Right ventricle myocardium inferior (tissue), 1 donor: ENCODE measurements around the gene JAG2. TPM values are rescaled to one million over a fixed set of nuclear protein-coding genes. Genes with fewer than 3 reads are reported as not detected.

Source experiments
- ATAC-seq: fragments of 200-7000 bp; cut with Tn5 transposase; one replicate; pipeline ENCODE4 v1.9.1; 2020; ENCODE audit warnings: mild to moderate bottlenecking, moderate library complexity
- DNase-seq: peaks from one replicate; pipeline ENCODE4 v3.0.0; 2021; ENCODE audit errors: missing footprints
- intact Hi-C: fragments of 100-400 bp; cut with DNase I; formaldehyde crosslinking; loops from one replicate; pipeline ENCODE4 v1.11.0; 2022
- total RNA-seq: library from RNA; stranded (reverse); fragmentation: NEBNext Ultra II Directional; extraction: Animal tissue kit (Norgen Biotek cat#: 25700); gene quantifications from one replicate; pipeline ENCODE4 v1.2.1, GENCODE V29; 2021
- donor health status: DM: no; HTN: yes; CAD: no; lungs with severe emphysema.

JAG2 gene
- total RNA-seq, 1 donor from 2014 or later = 34.6 TPM

DNA sequence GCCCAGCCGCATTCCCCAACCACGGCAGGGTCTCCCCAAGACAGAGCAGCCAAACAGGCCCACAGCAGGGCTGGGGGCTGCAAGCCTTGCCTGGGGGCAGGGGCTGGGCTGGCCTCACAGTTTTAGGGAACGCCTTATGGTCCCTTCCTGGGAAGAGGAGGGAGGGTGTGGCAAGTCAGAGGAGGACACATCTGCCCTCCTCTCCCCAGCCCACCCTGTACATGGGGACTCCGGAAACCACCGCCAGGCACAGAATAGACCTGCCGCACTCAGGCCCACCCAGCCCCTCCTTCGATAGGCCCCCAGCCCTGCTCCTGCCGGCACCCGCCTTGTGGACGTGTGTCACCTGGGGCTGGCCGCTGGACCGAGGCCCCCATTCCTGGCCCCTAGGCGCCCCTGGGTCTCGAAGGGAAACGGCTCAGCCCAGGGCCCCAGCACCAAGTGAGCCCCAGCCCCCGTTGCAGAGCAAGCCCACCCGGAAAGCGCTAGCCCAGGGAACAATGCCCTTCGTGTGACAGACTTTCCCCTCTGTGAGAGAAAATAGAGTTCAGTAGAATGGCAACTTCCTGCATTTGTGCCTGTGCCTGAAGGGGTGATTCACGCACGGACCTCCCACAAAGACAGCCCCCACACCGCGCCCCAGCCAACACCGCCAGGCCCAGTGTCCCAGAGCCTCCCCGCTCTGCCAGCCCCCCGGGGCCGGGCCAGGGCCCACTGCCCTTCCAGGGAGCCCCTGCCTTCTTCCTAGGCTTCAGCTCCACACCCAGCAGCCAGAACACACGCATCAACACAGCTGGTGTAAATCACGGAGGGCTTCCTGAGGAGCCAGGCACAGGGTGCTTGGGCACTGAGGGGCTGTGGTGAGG lies 24.5 kb upstream of the JAG2 start:
- ATAC-seq (no peak), DNase-seq (no peak)
- intact Hi-C loops = no loop called here

DNA sequence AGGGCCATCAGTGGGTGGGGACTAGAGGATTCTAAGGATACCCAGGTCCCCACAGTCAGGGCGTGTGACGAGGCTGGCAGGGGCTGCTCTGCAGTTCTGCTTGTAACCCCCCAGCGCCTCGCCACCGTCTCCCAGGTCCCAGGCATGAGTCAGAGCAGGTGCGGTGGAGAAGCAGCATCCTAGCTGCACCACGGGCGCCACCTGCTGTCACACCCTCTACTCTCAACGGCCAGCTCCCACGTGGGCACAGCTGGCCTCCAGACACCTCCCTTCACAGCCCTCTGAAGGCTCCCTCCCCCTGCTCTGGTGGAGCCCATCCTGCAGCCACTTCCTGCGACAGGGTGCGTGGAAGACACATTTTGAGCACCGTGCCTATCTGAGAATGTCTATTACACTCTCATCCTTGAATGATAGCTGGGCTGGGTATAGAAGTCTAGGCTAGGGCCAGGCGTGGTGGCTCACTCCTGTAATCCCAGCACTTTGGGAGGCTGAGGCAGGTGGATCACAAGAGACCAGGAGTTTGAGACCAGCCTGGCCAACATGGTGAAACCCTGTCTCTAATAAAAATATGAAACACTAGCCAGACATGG lies 19.5 kb upstream of the JAG2 start:
- DNase-seq (no peak), ATAC-seq (no peak)
- intact Hi-C loops = loop anchor here (10.0 kb wide), 1 partner anchor 213 kb away; the partner anchor contains the start of gene AHNAK2

DNA sequence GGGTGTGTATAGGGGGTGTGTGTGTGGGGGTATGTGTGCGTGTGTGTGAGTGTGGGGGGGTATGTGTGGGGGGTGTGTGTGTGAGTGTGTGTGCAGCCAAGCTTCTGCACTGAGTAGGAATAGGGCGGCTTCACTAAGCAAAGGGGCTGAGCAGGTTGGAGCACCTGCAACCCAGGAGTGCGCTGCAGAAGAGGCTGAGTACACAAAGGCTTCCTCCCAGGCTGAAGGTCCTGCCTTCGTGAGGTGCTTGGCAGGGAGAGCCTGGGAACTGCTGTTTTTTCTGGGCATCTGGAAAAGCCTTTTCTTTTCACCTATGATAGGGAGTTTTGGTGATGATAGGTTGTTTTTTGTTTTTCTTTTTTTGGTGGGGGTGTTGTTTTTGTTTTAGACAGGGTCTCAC lies 18.5 kb upstream of the JAG2 start:
- intact Hi-C loops = loop anchor here (10.0 kb wide), 1 partner anchor 212 kb away; the partner anchor contains the start of gene AHNAK2

DNA sequence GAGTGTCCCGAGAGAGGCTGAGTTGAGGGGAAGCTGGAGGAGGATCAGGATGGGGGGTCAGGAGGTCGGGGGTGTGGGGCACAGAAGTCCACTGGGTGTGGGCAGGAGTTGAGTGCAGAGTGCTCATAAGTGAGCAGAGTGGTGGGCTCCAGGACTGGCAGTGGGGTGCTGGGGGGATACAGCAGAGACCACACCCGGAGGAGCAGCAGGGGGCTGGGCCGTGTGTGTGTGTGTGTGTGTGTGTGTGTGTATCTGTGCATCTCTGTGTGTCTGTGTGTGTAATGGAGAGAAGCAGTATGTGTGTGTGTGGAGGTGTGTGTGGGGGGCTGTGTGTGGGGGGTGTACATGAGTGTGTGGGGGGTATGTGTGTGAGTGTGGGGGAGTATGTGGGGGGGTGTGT lies 17.4 kb upstream of the JAG2 start:
- DNase-seq = no peak
- intact Hi-C loops = loop anchor here (10.0 kb wide), 1 partner anchor 211 kb away; the partner anchor contains the start of gene AHNAK2
- ATAC-seq = no peak

More for the DNA sequence above, 18.5 kb upstream of the JAG2 start:
- ATAC-seq (no peak), DNase-seq (no peak)

DNA sequence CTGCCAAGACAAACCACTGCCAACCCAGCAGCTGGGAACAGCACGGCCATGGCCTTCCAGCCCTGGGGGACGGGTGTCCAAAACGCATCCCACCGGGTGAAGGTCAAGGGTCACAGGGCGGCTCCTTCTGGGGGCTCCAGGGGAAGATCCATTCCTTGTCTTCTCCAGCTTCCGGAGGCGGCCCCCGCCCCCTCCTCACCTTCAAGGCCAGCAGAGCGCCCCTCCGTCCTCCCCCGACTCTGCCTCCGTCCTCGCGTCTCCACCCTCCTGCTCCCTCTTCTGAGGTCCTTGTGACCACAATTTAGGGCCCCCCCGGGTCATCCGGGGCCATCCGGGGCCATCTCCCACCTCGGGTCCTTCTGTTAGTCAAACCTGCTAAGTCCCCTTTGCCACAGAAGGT lies 16.4 kb upstream of the JAG2 start:
- ATAC-seq (no peak), DNase-seq (no peak)
- intact Hi-C loops = loop anchor here (10.0 kb wide), 1 partner anchor 210 kb away; the partner anchor contains the start of gene AHNAK2

DNA sequence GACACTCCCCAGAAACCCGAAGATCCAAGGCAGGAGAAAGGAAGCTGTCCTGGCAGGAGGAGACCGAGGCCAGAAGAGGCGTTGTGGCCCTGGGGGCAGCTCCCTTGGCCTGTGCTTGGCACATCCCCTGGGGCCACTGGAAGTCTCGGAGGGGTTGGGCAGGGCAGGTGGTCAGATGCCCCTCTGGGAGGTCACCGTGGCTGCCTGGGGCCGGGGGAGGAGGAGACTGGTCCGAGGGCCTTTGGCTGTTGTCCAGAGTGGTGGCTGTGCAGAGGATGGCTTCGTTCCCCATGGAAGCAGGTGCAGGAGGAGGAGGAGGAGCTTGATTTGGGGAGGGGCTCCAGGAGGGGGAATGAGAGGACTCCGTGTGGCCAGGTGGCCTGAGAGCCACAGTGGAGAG lies 15.9 kb upstream of the JAG2 start:
- DNase-seq = no peak
- no peak for ATAC-seq
- intact Hi-C loops = loop anchor here (10.0 kb wide), 1 partner anchor 210 kb away; the partner anchor contains the start of gene AHNAK2

DNA sequence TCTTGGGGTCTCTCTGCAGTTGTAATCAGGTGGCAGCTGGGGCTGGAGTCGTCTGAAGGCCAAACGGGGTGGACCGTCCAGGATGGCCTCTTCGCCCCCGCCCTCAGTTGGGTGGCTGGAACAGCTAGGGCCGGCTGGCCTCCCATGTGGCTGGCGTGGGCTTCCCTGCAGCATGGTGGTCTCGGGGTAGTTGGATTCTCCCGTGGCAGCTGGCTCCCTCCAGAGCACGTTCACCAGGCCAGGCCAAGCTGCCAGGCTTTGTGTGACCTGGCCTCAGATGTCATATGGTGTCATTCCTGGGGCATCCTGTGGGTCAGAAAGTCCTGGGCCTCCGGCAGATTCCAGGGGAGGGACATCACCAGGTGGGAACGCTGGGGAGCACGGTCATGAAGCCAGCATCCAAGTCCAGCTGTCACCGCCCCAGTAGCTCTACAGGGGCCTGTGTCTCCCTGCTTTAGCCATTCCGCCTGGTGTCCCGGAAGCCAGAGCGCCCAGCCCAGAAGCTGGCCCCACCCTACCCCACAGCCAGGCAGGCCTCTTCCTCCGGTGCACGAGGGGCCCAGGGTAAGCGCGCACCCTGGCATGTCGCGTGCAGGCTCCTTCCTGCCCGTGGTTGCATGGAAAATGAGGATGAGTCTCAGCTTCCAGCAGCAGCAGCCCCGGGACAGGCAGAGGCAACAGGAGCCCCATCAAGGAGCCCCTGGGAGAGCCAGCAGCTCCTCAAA lies 13.9 kb upstream of the JAG2 start:
- intact Hi-C loops = loop anchor here (10.0 kb wide), 1 partner anchor 208 kb away; the partner anchor contains the start of gene AHNAK2
- ATAC-seq (no peak), DNase-seq (no peak)

DNA sequence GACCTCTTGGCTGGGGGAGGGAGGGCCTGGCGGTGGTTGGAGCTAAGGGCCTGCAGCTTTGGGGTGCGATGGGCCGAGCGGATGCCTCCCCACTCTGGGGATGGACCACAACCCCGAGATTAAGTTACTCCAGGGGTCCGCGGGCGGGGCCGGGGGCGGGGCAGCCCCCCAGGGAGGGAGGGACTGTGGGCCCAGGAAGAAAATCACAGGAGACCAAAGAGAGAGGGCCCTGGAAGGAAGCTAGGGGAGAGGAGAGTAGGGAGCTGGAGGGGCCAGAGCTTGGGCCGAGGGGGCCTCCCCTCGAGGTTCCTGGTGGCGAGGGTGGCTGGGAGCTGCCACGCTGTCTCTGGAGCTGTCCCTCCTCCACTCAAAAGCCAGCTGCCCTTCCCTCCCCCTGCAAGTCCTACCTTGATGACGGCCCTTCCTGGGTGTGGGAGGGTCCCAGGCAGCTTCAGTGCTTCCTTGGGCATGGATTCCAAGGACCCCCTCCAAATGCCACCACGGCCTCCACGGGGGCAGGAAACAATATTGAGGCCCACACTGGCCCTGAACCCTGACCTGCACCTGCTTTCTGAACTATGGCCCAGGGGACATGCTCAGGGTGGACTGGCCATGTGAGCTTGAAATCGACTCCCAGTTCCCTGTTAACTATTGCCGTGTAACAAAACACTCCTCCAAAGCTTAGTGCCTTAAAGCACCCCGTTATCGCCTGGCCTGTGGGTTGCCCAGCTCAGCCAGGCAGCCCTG lies 13.1 kb upstream of the JAG2 start:
- ATAC-seq = no peak
- intact Hi-C loops = loop anchor here (10.0 kb wide), 1 partner anchor 207 kb away; the partner anchor contains the start of gene AHNAK2
- DNase-seq = no peak

DNA sequence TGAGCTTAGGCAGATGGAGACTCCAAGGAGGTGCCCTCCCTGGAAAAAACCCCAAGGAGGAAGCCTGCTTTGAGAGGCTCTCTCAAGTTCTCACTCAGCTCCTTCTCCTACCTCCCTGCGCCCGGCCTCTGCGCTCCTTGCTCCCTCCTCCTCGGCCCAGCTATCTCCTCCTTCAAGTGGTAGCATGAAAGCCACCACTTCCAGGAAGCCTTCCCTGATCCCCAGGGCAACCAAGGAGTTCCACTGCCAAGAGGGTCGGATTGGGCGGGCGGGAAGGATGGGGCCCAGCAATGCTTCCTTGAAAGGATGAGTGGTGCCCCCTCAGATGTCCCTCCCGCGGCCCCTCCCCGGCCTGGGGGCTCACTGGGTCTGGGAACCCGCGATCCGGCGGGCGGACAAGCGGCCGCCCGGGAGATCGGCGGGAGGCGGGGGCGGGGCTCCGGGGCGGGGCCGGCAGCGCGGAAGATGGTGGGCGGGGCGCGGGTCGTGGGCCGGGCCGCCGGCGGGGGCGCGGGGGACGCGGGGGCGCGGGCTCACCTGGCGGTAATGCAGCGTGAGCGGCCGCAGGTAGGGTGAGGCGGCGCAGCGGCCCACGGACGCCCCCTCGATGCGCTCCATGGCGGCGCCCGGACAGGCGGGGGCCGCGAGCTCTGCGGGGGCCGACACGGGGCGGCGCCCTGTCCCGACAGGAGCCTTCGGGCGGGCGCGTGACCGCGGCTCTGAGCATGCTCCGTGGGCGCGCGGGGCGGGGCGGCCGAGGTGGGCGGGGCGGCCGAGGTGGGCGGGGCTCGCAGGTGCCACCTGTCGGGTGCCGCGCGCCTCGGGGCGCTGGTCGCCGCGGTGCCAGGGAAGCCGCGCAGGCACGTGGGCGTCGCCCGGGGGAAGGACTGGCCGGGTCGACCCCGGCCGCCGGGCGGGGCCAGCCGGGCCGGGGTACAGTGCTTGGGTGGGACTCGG lies 12.3 kb upstream of the JAG2 start, which contains the start of gene NUDT14:
NUDT14 (minus strand) TSS at position 721 of the 957 bp plus-strand sequence; CDS start at position 618, 103 bp downstream.
- DNase-seq (no peak), ATAC-seq (peak; percentile 70)
- intact Hi-C loops = loop anchor here (10.0 kb wide), 1 partner anchor 206 kb away; the partner anchor contains the start of gene AHNAK2

DNA sequence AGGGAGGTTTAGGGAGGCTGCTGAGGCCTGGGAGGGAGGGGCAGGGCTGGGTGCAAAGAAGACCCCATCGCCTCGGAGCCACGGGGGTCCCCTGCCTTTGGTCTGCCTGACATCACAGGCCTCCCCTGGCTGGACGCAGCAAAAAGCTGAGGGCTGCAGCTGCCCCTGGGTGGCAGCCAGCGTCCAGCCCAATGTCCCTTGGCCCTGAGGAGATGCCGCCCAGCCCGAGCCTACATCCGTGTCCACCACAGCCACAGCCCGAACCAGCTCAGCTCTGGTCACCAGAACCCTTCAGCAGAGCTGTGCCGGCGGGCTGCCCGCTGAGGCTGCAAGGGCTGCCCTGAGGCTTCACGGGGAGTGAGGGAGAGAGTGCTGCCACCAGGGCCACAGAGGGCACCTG lies 10.6 kb upstream of the JAG2 start:
- DNase-seq (no peak), ATAC-seq (no peak)
- intact Hi-C loops = no loop called here

DNA sequence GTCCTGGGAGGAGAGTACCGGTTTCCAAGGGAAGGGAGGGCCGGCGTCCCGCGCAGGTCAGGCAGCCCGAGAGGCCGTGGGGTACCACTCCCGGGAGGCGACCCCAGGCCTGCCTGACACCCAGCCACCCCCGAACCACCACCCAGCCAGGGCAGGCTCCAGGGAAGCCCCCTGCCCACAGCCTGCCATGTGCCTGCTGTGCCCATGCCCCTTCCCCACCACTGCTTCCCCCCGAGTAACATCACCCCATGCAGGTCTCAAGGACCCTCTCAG lies 10.2 kb upstream of the JAG2 start:
- intact Hi-C loops = no loop called here
- no peak for ATAC-seq

DNA sequence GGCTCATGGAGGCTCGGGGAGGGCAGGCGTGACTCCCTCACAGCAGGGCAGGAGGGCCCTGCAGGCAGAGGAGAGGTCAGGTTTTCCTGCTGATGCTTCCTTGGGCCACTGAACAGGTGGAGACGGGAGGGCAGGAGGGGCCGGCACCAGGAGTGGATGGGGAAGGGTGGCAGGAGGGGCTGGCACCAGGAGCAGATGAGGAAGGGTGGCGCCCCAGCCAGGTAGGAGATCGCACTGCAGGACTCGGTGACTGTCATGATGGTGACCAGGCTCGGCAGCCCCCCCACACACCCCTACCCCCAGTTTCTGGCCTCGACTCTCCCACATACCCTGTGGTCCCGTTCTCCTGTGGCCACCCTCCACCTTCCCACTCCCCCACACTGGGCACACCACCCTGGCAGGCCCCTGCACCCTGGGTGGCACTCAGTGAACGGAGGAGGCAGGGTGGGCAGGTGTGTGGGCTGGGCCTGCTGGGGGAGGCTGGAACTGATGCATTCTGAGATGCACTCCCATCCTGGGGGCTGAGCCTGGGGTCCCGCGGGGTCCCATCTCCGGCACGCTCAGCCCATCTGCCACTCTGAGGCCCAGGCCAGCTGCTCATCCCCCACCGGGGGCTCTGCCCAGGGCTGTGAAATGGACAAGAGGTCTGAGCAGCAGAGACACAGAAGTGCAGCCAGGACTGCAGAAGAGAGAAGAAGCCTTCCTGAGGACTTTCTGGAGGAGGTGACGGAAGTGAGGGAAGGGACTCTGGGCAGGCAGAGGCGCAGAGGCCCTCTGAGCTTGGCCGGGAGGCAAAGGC lies 9.7 kb upstream of the JAG2 start:
- ATAC-seq = no peak
- intact Hi-C loops = no loop called here

More for the DNA sequence above, 10.2 kb upstream of the JAG2 start:
- no peak for DNase-seq

DNA sequence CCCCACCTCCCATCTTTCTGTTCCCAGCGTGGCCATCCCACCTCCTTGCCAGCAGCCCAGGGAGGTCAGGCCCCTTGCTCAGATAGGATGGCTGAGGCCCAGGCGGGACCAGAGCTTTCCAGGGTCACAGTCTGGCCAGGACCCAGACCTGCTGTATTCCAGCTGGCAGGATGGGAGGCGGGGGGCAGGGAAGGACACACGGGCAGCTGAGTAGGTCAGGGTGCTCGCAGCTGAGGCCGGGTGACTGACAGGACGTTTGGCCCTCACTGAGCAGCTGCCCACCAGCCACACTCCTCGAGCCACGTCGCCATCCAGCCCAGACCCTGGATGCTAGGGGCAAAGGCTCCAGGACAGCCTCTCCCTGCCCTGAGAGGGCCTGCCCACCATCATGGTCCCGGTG lies 8.5 kb upstream of the JAG2 start:
- intact Hi-C loops = no loop called here
- ATAC-seq (no peak), DNase-seq (no peak)

More for the DNA sequence above, 9.7 kb upstream of the JAG2 start:
- DNase-seq = no peak

DNA sequence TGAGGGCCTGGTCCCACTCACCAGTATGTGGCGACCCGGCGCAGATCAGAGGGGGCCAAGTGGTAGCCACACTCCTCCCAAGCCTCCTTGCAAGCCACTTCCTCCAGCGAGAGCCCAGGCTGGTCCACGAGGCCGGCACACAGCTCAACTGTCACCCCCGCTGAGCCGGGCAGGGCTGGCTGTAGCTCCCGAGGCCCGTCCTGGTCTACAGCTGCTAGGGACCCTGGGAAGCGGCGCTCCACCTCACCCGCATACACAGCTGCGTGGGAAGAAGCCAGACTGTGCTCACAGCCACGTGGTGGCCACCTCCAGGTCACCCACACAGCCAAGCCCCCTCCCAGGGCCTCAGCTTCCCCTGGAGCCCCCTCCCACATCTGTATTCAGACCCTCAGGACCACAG lies 7.9 kb upstream of the JAG2 start:
- no peak for DNase-seq
- intact Hi-C loops = no loop called here
- no peak for ATAC-seq

DNA sequence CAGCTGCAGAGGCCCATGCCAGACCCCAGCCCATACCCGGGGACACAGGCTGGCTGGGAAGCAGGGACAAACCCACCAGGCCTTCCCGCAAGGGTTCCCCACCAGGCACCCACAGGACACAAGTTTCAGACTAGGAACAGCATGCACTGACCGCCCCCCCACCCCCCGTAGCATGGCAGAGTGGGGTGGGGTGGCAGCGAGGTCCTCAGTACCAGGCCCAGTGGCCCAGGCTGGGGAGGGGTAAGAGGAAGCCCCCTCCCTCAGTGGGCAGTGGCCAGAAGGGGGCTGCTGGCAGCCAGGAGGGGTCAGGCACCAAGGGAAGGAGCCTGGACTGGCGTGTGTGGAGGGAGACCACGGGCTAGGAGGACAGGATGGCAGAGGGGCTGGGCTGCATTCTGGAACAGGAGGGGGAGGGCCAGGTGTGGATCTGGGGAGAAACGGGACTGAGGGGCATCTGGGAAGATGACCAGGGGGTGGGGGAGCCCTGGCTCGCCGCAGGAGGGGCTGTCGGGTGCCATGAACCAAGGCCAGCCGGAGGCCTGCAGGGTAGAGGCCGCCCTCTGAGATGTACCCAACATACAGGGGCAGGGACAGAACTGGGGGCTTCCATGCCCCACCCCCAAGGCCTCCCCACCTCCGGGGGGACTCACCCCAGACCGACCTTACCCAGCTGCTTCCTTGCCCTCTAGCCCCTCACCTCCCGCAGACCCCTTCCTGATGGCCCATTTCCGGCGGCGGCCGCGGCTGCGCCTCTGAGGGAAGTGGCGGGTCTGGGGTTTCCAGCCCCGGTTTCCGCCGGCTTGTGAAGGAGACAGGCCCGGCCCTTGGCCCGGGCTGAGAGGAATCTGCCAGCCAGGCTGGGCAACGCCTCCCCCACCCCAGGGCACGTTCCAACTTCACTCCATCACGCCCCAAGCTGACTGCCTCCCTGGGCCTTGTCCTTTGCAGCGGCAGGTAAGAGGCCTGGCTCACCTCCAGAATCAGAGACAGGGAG lies 5.6 kb upstream of the JAG2 start:
- DNase-seq (no peak), ATAC-seq (no peak)
- intact Hi-C loops = no loop called here

DNA sequence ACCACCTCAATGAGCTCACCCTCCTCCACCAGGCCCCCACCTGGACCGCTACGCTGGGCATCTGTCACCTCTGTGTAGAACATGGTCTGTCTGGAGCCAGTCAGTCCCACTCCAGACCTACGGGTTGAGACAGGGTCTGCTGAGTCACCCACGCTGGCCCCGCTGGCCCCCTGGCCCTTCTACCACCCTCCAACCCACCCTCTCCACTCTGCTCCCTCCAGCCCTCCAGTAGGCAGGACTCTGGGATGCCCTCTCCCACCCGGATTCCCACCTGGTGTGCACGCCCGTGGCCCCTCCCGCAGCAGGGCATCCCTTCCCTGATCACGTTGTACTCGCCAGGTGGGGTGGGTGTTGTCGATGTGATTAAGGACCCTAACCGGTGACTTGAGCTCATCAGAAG lies 4.6 kb upstream of the JAG2 start:
- ATAC-seq = no peak
- no peak for DNase-seq
- intact Hi-C loops = no loop called here
